Stimulated activated CD4-positive, alpha-beta T cell treated with anti-CD3 and anti-CD28 coated beads, Interleukin-15, amount 100 ng/mL, for 24 hours (primary cell): Measurements from ENCODE around the gene EIF1AD.
A peak's percentile ranks its signal among the peaks of the same experiment; 100 is the strongest.
"Not testable (repeated sequence)": the region's sequence is repeated elsewhere in the genome, so short reads cannot be mapped to it uniquely, and the experiment has no call there.

Experiments
- DNase-seq: peaks from one replicate; pipeline ENCODE4 v3.0.0-alpha.2; 2020

Gene EIF1AD

GRCh38 chr11:65967329-65967934 lies 34.5 kb downstream of the EIF1AD start:
- no peak for DNase-seq

- no peak for DNase-seq
Observed at GRCh38 chr11:65965986-65966762, 35.8 kb downstream of the EIF1AD start.

GRCh38 chr11:65964906-65965305 lies 37.1 kb downstream of the EIF1AD start:
- no peak for DNase-seq

- no peak for DNase-seq
Observed at GRCh38 chr11:65962141-65962564, 39.8 kb downstream of the EIF1AD start.

- DNase-seq: peak; percentile 97
Observed at GRCh38 chr11:65961267-65962140, 40.5 kb downstream of the EIF1AD start, which contains the start of gene SART1. SART1 (plus strand) TSS chr11:65961734; CDS start chr11:65961781, 47 bp downstream.

- DNase-seq: no peak
Observed at GRCh38 chr11:65960824-65961266, 41.1 kb downstream of the EIF1AD start.

- no peak for DNase-seq
Observed at GRCh38 chr11:65958774-65959420, 43.1 kb downstream of the EIF1AD start.

GRCh38 chr11:65958291-65958690 lies 43.7 kb downstream of the EIF1AD start:
- DNase-seq: no peak

- no peak for DNase-seq
Observed at GRCh38 chr11:65954771-65955170, 47.2 kb downstream of the EIF1AD start.

- DNase-seq: no peak
Observed at GRCh38 chr11:65953471-65953870, 48.5 kb downstream of the EIF1AD start.

GRCh38 chr11:65952052-65952521 lies 49.9 kb downstream of the EIF1AD start:
- DNase-seq: no peak

- DNase-seq: not testable (repeated sequence)
Observed at GRCh38 chr11:65951641-65952040, 50.3 kb downstream of the EIF1AD start.

- not testable (repeated sequence) for DNase-seq
Observed at GRCh38 chr11:65950711-65951110, 51.2 kb downstream of the EIF1AD start.

- no peak for DNase-seq
Observed at GRCh38 chr11:65947603-65948125, 54.3 kb downstream of the EIF1AD start.

- no peak for DNase-seq
Observed at GRCh38 chr11:65947133-65947532, 54.8 kb downstream of the EIF1AD start.

- DNase-seq: no peak
Observed at GRCh38 chr11:65946655-65947054, 55.3 kb downstream of the EIF1AD start.
